GM21723 (cell line): ENCODE measurements around the gene ALAS2.
"Not testable (repeated sequence)": the region's sequence is repeated elsewhere in the genome, so short reads cannot be mapped to it uniquely, and the experiment has no call there.

Source experiments
- ATAC-seq: cut with Tn5 transposase; IDR thresholded peaks from one replicate; pipeline ENCODE4 v1.9.1; 2021; ENCODE audit warnings: mild to moderate bottlenecking, moderate library complexity; ENCODE audit not compliant: unreplicated experiment

The ALAS2 gene

DNA sequence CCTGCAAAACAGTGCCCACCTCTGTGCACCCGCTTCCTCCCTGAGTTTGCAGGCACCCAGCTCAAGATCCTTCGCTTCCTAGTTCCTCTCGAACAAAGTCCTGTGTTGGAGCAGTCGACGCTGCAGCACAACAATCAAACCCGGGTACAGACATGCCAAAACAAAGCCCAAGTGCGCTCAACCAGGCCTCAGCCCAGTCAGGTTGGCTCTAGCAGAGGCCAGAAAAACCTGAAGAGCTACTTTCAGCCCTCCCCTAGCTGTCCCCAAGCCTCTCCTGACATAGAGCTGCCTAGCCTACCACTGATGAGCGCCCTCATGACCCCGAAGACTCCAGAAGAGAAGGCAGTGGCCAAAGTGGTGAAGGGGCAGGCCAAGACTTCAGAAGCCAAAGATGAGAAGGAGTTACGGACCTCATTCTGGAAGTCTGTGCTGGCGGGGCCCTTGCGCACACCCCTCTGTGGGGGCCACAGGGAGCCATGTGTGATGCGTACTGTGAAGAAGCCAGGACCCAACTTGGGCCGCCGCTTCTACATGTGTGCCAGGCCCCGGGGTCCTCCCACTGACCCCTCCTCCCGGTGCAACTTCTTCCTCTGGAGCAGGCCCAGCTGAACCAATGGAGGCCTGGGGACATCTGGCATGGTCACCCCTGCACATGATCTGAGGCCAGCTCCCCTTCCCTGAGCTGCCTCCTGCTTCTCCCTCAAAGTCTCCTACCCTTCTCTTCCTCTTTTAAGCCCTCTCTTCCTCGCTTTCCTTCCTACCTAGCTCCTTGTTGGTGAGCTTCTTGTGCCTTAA is 23.8 kb downstream of the ALAS2 start:
- ATAC-seq = no peak

GRCh38 chrX:55005256-55005655 is 25.5 kb downstream of the ALAS2 start:
- ATAC-seq = no peak

DNA sequence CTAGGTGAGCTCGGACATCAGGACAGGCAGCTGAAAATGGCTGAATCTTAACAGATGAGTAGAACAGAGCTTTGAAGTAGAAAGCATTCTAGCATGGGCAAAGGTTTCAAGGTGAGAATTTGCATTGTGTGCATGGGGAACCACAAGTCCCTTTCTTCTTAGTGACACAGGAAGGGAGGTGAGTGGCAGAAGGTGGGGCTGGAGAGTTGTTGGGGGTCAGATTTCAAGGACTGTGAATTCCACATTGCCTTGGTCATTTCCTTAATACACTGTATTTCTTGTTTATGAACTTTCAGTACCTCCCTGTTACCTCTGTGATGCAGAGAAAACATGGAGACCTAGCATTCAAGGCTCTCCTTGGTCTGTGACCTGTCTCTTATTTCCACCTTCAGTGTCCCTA is 26.5 kb downstream of the ALAS2 start:
- no peak for ATAC-seq

GRCh38 chrX:54999717-55000598 is 30.8 kb downstream of the ALAS2 start, which contains the start of gene APEX2:
APEX2 (plus strand) TSS chrX:55000363; CDS start chrX:55000423, 60 bp downstream.
- ATAC-seq = peak; percentile 94

- no peak for ATAC-seq
These were observed 35.2 kb downstream of the ALAS2 start for GRCh38 chrX:54995621-54996020.

- ATAC-seq = no peak
These were observed 36.0 kb downstream of the ALAS2 start for GRCh38 chrX:54994668-54995351.

- ATAC-seq = no peak
These were observed 36.7 kb downstream of the ALAS2 start, which contains the start of gene PFKFB1 for GRCh38 chrX:54994099-54994498. PFKFB1 (minus strand) TSS chrX:54994188; CDS start chrX:54994007, 181 bp downstream.

- no peak for ATAC-seq
These were observed 37.7 kb downstream of the ALAS2 start for GRCh38 chrX:54992911-54993622.

DNA sequence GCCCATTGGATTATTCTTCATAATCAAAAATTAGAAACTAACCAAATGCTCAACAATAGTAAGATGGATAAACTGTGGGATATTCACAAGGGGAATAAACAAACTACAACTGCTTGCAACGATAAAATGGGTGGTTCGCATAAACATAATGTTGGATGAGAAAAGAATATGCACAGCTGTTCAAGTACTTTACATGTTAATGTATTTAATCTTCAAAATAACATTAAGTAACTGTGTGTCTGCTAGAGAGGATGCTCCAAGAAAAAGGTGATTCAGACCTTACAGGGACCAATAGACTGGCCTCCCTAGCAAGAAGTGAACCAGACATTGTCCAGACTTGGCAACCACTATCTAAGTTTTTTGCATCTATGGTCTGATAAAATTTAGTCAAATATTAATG is 39.1 kb downstream of the ALAS2 start:
- ATAC-seq = no peak

- ATAC-seq = not testable (repeated sequence)
These were observed 47.5 kb downstream of the ALAS2 start for GRCh38 chrX:54983306-54983705.

DNA sequence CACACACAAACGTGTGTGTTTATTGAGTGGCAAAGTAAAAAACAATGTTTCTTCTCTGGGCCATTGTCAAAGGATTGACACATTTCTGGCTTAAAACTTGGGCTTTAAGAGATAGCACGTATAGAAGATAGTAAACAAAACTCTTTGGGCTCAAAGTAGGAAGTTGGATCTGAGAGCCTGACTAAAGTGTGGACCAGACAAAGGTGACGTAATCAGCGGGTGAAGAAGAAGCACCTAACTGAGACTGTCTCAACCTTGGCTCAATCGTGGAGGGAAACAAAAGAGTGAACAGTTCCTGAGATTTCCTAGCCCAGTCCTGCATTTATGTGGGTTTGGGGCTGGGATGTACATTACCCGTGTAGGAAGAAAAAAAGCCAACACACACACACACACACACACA is 50.4 kb downstream of the ALAS2 start:
- ATAC-seq = no peak

- no peak for ATAC-seq
These were observed 51.3 kb downstream of the ALAS2 start for GRCh38 chrX:54979432-54979831.

DNA sequence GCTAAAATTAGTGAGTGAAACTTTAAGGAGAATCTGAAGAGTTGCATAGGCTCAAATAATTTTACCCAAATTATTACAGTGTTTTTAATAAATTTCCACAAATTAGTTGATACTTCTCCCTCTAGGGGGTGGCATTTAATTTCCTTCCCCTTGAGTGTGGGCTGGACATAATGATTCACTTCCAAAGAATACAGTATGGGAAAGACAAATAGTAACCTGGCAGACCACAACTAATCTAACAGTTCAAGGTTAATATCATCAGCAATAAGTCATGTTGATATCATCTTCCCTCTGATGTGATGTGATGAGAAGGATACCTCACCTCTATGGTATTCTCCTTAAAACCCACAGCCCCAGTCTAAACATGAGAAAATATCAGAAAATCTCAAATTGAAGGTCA is 52.3 kb downstream of the ALAS2 start:
- ATAC-seq = no peak

DNA sequence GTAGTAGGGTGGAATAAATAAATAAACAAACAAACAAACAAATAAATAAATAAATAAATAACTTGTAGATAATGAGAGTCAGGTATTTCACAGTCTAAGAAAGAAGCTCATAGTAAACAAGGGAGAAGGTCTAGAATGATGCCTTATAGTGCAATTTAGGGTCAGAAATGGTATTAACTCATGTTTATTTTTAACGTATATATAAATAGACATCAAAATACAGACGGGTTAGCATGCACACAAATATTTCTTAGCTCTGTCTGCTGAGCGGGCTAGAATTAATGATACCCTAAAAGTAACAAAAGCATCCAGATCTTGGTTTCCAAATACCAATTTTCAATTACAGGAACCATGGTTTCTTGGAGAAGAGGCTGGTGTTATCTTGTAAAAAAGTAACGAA is 53.4 kb downstream of the ALAS2 start:
- ATAC-seq = no peak

- ATAC-seq = no peak
These were observed 65.8 kb downstream of the ALAS2 start for GRCh38 chrX:54964766-54965497.

DNA sequence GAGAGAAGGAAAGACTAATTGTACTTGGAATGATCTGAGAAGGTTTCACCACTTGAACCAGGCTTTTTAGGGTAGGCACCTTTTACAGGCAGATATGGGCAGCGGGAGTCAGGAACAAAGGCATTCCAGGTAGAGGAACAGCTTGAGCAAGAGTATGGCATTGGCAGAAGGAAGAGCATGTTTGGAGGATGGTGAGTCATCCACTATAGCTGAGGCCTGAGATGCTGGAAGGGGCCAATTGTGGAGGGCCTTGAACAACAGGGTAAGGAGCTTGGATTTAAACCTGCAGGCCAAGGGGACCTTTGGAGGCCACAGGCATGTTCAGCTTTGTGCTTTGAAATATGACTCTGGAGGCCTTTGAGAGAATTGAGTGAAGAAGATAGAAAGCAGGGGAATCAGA is 69.0 kb downstream of the ALAS2 start:
- no peak for ATAC-seq
